Thymus (tissue), 11 donors: ENCODE data around the gene ENKD1. TPM values are rescaled to one million over a fixed set of nuclear protein-coding genes. Genes with fewer than 3 reads are reported as not detected.
A peak's percentile ranks its signal among the peaks of the same experiment; 100 is the strongest.

Experiments used
- DNase-seq, 9 donors: peaks; one replicate each; pipeline ENCODE4 v3.0.0-alpha.2; 2013; ENCODE audit warnings: low spot score in 9 of 9, low read depth in 6 of 9, missing footprints in 1 of 9
- H3K27ac ChIP-seq, 2 donors: one replicate each; pipeline ENCODE4 v1.5.1; 2013; ENCODE audit warnings: control low read depth in 1 of 2, low read depth in 1 of 2, low read length in 1 of 2, mild to moderate bottlenecking in 1 of 2, moderate library complexity in 1 of 2
- H3K27me3 ChIP-seq, 2 donors: one replicate each; pipeline ENCODE4 v1.5.1; 2013; ENCODE audit warnings: low read length in 1 of 2; ENCODE audit not compliant: control insufficient read depth in 2 of 2, insufficient read depth in 1 of 2
- H3K36me3 ChIP-seq, 2 donors: one replicate each; pipeline ENCODE4 v1.5.1; 2013; ENCODE audit warnings: low read length in 1 of 2, mild to moderate bottlenecking in 1 of 2, moderate library complexity in 1 of 2; ENCODE audit not compliant: control insufficient read depth in 2 of 2, insufficient read depth in 2 of 2
- H3K4me1 ChIP-seq, 2 donors: one replicate each; pipeline ENCODE4 v1.5.1; 2013; ENCODE audit warnings: low read length in 2 of 2; ENCODE audit not compliant: control insufficient read depth in 2 of 2, insufficient read depth in 2 of 2
- H3K4me3 ChIP-seq, 2 donors: one replicate each; pipeline ENCODE4 v1.5.1; 2013; ENCODE audit warnings: low read length in 2 of 2, control low read depth in 1 of 2, mild to moderate bottlenecking in 1 of 2
- H3K9me3 ChIP-seq, 2 donors: one replicate each; pipeline ENCODE4 v1.5.1; 2013; ENCODE audit warnings: low read length in 1 of 2, mild to moderate bottlenecking in 1 of 2; ENCODE audit not compliant: control insufficient read depth in 2 of 2, insufficient read depth in 1 of 2
- WGBS: extraction: QIAGEN DNeasy Blood & Tissue Kit; methylation state at CpG from one replicate; pipeline ENCODE4 v1.1.7; 2013; 5-methylcytosine and 5-hydroxymethylcytosine counted together
- polyA plus RNA-seq: library from polyadenylated mRNA; stranded (reverse); fragments of 200-250 nt; gene quantifications from one replicate; pipeline ENCODE4 v1.2.3, GENCODE V29; 2013
- total RNA-seq: library from RNA; stranded (reverse); fragments of 120-200 nt; gene quantifications from one replicate; pipeline ENCODE4 v1.2.4, GENCODE V29; 2013
- donor health status: healthy.

ENKD1 gene
- total and polyA plus RNA-seq, 2 donors = 12.0 to 31.3 TPM

DNA sequence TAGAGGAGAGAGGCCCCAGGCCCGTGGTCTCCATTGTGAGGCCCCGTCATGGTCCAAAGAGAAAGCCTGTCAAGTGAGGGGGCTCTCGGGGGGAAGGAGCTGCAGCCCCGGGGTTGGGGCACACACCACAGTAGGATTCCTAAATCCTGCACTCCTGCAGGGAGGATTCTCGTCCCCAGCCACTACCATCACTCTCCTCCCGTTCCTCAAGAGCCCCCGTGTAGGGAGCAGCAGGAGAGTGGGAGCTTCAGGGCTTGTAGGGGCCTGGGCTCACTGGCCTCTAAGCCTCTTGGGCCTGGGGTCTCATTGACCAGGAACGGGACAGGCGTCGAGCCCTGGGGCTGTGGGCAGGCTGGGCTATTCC lies 885 bp upstream of the ENKD1 start:
- peak overlapping the region; percentile 58 to 90 for H3K4me3 ChIP-seq
- WGBS = 50% methylated on average over 10 of the region's 10 CpGs

DNA sequence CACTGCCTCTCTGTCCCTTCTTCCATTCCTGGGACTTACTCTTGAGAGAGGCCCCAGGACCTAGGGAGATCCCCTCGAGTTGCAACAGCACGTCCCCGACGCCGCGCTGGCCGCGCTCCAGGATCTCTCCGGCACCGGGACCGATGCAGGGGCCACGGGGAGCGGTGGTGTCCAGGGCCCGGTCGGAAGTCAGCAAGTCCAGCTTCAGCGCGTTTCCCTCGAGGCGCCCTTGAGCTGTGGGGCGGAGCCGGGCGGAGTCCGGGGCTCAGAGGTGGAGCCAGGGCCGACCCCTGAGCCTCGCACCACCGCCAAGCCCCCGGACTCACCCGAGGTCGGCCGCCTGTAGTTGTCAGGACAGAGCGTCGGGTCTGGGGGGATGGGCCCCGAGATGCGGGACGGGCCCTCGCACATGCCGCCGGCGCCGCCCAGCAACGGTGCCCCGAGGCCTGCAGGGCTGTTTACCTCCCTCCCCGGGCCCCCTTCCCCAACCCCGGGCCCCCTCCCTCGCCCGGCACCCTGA lies 458 bp downstream of the ENKD1 start:
- H3K27ac ChIP-seq = no peak overlapping the region
- WGBS = 3% methylated on average over 46 of the region's 46 CpGs

More for the DNA sequence above, 885 bp upstream of the ENKD1 start:
- peak overlapping the region; percentile 56 to 80 for H3K27ac ChIP-seq
- peaks cover 0 to 5% of the 10 kb centered on the region in 2 donors for H3K27me3 ChIP-seq
- H3K36me3 ChIP-seq = peaks cover 6 to 8% of the 10 kb centered on the region in 2 donors
- H3K9me3 ChIP-seq = no peaks in the 10 kb centered on the region
- peaks cover 19 to 25% of the 10 kb centered on the region in 2 donors for H3K4me1 ChIP-seq
- DNase-seq = no peak

DNA sequence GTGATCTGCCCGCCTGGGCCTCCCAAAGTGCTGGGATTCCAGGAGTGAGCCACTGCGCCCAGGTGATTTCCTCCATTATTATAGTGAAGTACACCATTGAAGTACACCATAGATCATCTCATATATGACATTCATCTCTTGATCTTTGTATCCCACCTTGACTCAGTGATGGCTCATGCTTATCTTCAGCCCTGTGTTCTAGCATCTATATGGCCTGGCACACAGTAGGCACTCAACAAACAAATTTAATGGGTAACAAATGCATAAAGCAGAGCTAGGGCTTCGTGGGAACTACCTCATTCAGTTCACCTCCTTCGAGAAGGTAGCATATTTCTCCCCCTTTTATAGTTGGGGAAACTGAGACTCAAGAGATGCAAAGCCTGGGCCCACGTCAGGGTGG lies 952 bp downstream of the ENKD1 start:
- Histone ChIP-seq H3K4me1 (peaks cover 25 to 37% of the 10 kb centered on the region in 2 donors), H3K36me3 (peaks cover 8 to 15% of the 10 kb centered on the region in 2 donors), H3K9me3 (no peaks in the 10 kb centered on the region), H3K27ac (no peak overlapping the region), H3K4me3 (peak overlapping the region in 1 of 2 donors; percentile 58), H3K27me3 (peaks cover 0 to 9% of the 10 kb centered on the region in 2 donors)
- no peak for DNase-seq
- 83% methylated on average over 5 of the region's 5 CpGs for WGBS

More for the DNA sequence above, 458 bp downstream of the ENKD1 start:
- peaks cover 24 to 34% of the 10 kb centered on the region in 2 donors for H3K4me1 ChIP-seq
- DNase-seq = peak in 1 of 9 donors; percentile 28
- H3K9me3 ChIP-seq = no peaks in the 10 kb centered on the region
- H3K27me3 ChIP-seq = peaks cover 0 to 9% of the 10 kb centered on the region in 2 donors
- peaks cover 8 to 15% of the 10 kb centered on the region in 2 donors for H3K36me3 ChIP-seq
- H3K4me3 ChIP-seq = peak overlapping the region; percentile 58 to 90

DNA sequence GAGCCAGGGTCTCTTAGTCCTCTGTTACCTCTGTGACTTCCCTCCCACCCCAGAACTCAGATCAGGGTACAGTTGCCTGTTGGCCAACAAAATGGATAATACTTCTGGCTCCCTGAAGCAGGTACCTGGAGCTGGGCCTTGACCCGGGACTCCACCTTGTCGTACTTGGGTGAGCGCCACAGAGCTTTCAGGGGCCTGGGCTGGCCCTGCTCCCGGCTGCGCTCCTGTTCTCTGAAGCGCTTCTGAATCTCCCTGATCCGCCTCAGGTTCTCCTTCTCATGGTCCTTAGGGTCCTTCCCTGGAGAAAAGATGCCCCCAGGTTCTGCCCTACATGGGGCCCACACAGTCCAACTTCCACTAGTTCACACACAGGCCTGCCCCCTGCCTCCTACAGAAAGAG lies 1.7 kb downstream of the ENKD1 start:
- H3K9me3 ChIP-seq = no peaks in the 10 kb centered on the region
- DNase-seq = no peak
- WGBS = 98% methylated on average over 7 of the region's 7 CpGs
- H3K4me3 ChIP-seq = no peak overlapping the region
- peaks cover 8 to 15% of the 10 kb centered on the region in 2 donors for H3K36me3 ChIP-seq
- peaks cover 0 to 9% of the 10 kb centered on the region in 2 donors for H3K27me3 ChIP-seq
- no peak overlapping the region for H3K27ac ChIP-seq
- peaks cover 25 to 41% of the 10 kb centered on the region in 2 donors for H3K4me1 ChIP-seq

DNA sequence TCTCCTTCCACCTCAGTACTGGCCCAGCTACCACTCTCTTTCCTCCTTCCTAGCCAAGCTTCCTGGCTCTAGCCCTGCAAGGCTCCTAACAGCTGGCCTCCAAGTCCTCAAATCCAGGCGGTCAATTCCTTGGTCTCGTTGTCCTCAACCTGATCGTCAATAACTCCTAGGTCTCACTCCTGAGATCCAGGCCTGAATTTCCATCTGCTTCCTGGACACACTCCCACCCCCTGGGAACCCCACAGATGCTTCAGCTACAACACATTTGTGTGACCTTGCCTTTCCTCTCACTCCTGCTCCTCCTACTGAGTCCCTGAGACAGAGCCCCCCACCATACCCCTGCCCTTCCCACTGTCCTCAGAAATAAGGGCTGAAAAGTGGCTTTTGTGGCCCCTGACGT lies 2.3 kb downstream of the ENKD1 start:
- 99% methylated on average over 4 of the region's 4 CpGs for WGBS

DNA sequence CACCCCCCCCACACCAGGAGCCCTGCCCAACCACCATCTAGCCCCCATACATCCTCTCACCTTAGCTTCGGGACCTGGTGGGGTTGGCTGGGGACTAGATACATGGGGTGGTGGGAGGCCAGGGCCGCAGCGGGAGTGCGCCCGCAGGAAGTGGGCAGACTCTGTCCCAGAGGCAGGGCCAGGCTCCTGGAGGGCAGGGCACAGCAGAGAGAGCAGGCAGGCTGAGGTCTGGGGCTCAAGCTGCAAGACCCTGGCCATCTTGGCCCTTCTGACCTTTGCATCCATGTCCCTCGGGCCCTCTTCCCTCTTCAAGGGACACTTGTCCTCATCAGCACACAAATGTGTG lies 2.7 kb downstream of the ENKD1 start:
- H3K9me3 ChIP-seq = no peaks in the 10 kb centered on the region
- H3K36me3 ChIP-seq = peaks cover 8 to 15% of the 10 kb centered on the region in 2 donors
- H3K27me3 ChIP-seq = peaks cover 0 to 9% of the 10 kb centered on the region in 2 donors
- peaks cover 31 to 49% of the 10 kb centered on the region in 2 donors for H3K4me1 ChIP-seq
- 99% methylated on average over 6 of the region's 6 CpGs for WGBS
- no peak overlapping the region for H3K27ac ChIP-seq
- DNase-seq = no peak
- no peak overlapping the region for H3K4me3 ChIP-seq

More for the DNA sequence above, 2.3 kb downstream of the ENKD1 start:
- DNase-seq = no peak
- peaks cover 8 to 15% of the 10 kb centered on the region in 2 donors for H3K36me3 ChIP-seq
- H3K4me3 ChIP-seq = no peak overlapping the region
- H3K4me1 ChIP-seq = peaks cover 27 to 45% of the 10 kb centered on the region in 2 donors
- H3K9me3 ChIP-seq = no peaks in the 10 kb centered on the region
- peaks cover 0 to 9% of the 10 kb centered on the region in 2 donors for H3K27me3 ChIP-seq
- H3K27ac ChIP-seq = no peak overlapping the region

DNA sequence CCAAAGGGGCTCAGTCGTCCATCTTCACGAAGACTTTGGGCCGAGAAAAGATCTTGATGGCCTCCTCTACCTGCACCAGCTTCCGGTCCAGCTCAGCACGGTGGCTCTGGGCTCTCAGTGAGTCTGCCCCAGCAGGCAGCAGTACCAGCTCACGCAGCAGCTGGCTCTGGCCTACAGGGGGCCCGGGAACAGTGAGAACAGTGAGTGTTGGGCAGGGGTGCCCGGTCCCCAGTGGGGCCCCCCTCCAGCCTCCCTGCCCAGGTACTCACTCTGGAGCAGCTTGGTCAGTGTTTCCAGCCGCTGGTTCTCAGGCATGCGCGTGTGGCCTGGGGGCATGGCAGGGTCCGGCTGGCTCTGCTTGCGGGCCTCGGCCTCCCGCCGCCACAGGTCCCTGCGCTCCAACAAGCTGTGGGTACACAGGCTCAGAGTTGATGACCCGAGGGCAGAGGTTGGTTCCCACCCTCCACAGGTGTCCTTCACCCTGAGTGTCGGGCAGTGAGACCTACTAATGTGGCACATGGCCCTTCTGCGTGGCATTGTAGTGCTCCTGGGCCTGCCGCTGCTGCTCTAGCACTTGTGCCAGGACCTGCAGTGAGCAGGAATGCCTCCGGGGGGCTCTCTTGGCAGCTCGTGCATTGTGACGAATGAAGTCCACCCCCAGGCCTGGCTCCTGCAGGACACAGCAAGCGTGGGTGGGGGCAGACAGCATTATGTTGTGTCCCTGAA lies 3.2 kb downstream of the ENKD1 start:
- Histone ChIP-seq H3K4me1 (peaks cover 30 to 51% of the 10 kb centered on the region in 2 donors), H3K27me3 (peaks cover 0 to 9% of the 10 kb centered on the region in 2 donors), H3K36me3 (peaks cover 12 to 18% of the 10 kb centered on the region in 2 donors), H3K4me3 (no peak overlapping the region), H3K9me3 (no peaks in the 10 kb centered on the region), H3K27ac (no peak overlapping the region)
- DNase-seq = no peak
- WGBS = 93% methylated on average over 25 of the region's 25 CpGs

DNA sequence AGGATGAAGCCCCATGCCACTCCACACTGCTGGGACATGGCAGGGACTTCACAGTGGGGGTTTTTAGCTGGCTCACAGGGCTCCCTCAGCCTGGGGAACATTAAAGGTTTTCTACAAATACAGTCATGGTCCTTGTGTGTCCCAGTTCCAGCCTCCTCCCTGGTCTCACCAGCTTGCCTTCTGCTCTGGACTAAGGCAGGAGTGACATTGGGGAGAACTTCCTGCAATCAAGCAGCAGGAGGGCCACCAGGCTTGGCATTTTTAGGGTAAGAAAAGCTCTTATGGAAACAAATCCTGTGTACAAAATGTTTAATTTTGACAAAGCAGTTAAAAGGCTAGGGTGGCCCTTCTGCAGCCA lies 3.9 kb downstream of the ENKD1 start:
- H3K9me3 ChIP-seq = no peaks in the 10 kb centered on the region
- H3K27me3 ChIP-seq = peaks cover 0 to 9% of the 10 kb centered on the region in 2 donors
- H3K4me1 ChIP-seq = peaks cover 28 to 44% of the 10 kb centered on the region in 2 donors
- no peak overlapping the region for H3K27ac ChIP-seq
- no peak overlapping the region for H3K4me3 ChIP-seq
- peaks cover 19 to 24% of the 10 kb centered on the region in 2 donors for H3K36me3 ChIP-seq
- DNase-seq = no peak

DNA sequence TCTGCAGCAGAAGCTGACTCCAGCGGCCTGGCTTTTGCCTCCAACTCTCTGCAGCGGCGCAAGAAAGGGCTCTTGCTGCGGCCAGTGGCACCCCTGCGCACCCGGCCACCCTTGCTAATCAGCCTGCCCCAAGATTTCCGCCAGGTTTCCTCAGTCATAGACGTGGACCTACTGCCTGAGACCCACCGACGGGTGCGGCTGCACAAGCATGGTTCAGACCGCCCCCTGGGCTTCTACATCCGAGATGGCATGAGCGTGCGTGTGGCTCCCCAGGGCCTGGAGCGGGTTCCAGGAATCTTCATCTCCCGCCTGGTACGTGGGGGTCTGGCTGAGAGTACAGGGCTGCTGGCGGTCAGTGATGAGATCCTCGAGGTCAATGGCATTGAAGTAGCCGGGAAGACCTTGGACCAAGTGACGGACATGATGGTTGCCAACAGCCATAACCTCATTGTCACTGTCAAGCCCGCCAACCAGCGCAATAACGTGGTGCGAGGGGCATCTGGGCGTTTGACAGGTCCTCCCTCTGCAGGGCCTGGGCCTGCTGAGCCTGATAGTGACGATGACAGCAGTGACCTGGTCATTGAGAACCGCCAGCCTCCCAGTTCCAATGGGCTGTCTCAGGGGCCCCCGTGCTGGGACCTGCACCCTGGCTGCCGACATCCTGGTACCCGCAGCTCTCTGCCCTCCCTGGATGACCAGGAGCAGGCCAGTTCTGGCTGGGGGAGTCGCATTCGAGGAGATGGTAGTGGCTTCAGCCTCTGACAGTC lies 4.5 kb downstream of the ENKD1 start:
- peaks cover 23 to 39% of the 10 kb centered on the region in 2 donors for H3K4me1 ChIP-seq
- no peak for DNase-seq
- H3K27me3 ChIP-seq = peaks cover 0 to 9% of the 10 kb centered on the region in 2 donors
- no peak overlapping the region for H3K27ac ChIP-seq
- WGBS = 98% methylated on average over 34 of the region's 34 CpGs
- no peaks in the 10 kb centered on the region for H3K9me3 ChIP-seq
- no peak overlapping the region for H3K4me3 ChIP-seq
- H3K36me3 ChIP-seq = peaks cover 24 to 30% of the 10 kb centered on the region in 2 donors
